SK-N-SH treated with all-trans-retinoic acid at 6 μM for 48 hours (cell line): Measurements from ENCODE around the gene DAND5.

ENCODE experiments used
- ARNTL ChIP-seq: fragments of 450-650 bp; formaldehyde crosslinking; IDR thresholded peaks from 2 replicates; pipeline ENCODE4 v1.5.0; 2020; ENCODE audit warnings: low read depth, mild to moderate bottlenecking, moderate library complexity, borderline replicate concordance
- ZFP3 ChIP-seq: fragments of 250-450 bp; sonication (Bioruptor Pico); IDR thresholded peaks from 2 replicates; pipeline ENCODE4 v1.5.0; 2020; ENCODE audit warnings: mild to moderate bottlenecking, moderate library complexity
- ZNF70 ChIP-seq: fragments of 450-650 bp; formaldehyde crosslinking; IDR thresholded peaks from 2 replicates; pipeline ENCODE4 v1.5.0; 2020; ENCODE audit warnings: mild to moderate bottlenecking, moderate library complexity

DNA sequence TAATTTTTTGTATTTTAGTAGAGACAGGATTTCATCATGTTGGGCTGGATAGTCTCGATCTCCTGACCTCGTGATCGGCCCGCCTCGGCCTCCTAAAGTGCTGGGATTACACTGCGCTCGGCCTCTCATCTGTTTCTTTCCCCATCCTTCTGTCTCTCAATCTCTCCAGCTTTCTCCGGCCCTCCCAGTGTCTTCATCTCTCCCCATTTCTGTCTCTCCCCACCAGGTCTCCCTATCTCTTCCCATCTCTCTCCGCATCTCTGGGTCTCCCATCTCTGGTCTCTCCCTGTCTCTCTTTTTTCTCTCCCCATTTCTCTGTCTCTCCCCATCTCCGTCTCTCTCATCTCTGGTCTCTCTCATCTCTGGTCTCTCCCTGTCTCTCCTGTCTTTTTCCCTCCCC is 13.7 kb downstream of the DAND5 start:
- TF ChIP-seq ARNTL (CRISPR knock-in tag) (no peak), ZFP3 (no peak), ZNF70 (CRISPR knock-in tag) (no peak)
